ENCODE data around the gene EXOC1. TPM values are rescaled to one million over a fixed set of nuclear protein-coding genes. Genes with fewer than 3 reads are reported as not detected.

EXOC1 gene
- total and polyA plus RNA-seq, 9 of the 15 experiments (the other 6 are each of a cell fraction or from before 2014, with no cell fraction given) = 16.0 to 45.5 (median 26.2) TPM

DNA sequence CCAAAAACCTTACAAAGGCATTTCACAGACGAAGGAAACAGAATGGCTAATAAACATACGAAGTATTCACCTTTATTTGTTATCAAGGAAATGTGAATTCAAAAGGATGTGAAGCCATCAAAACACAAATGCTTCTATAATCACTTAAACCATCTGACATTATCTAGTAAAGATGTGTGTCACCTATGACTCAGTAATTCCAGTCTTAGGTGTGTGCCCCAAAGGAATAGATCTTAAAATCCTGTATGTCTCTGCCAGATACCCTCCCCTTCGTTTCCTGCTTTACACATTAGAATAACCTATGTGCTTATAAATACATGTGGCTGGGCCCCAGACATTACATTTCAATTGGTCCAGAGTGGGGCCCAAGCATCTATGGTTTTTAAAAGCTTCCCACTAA is 53.5 kb downstream of the EXOC1 start (continued):
- TF ChIP-seq, protein P1, sequence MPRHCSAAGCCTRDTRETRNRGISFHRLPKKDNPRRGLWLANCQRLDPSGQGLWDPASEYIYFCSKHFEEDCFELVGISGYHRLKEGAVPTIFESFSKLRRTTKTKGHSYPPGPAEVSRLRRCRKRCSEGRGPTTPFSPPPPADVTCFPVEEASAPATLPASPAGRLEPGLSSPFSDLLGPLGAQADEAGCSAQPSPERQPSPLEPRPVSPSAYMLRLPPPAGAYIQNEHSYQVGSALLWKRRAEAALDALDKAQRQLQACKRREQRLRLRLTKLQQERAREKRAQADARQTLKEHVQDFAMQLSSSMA (CRISPR knock-in tag; IDR thresholded peaks at IDR 0.05) = no peak
- TF ChIP-seq ZNF778 (CRISPR knock-in tag; IDR thresholded peaks at IDR 0.05) = no peak
- TF ChIP-seq, protein P2, sequence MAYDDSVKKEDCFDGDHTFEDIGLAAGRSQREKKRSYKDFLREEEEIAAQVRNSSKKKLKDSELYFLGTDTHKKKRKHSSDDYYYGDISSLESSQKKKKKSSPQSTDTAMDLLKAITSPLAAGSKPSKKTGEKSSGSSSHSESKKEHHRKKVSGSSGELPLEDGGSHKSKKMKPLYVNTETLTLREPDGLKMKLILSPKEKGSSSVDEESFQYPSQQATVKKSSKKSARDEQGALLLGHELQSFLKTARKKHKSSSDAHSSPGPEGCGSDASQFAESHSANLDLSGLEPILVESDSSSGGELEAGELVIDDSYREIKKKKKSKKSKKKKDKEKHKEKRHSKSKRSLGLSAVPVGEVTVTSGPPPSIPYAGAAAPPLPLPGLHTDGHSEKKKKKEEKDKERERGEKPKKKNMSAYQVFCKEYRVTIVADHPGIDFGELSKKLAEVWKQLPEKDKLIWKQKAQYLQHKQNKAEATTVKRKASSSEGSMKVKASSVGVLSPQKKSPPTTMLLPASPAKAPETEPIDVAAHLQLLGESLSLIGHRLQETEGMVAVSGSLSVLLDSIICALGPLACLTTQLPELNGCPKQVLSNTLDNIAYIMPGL (CRISPR knock-in tag; IDR thresholded peaks at IDR 0.05) = no peak
- TF ChIP-seq SIN3B (IDR thresholded peaks at IDR 0.05; ENCODE audit: low read depth) = no peak
- TF ChIP-seq FIP1L1 (IDR thresholded peaks at IDR 0.05; ENCODE audit: low read depth, low read length, poor library complexity, severe bottlenecking) = no peak
- TF ChIP-seq, protein P3, sequence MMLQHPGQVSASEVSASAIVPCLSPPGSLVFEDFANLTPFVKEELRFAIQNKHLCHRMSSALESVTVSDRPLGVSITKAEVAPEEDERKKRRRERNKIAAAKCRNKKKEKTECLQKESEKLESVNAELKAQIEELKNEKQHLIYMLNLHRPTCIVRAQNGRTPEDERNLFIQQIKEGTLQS (IDR thresholded peaks at IDR 0.05) = peak; percentile 8; the same call in 1 of the 2 replicates
- TF ChIP-seq, protein P3 (CRISPR knock-in tag; conservative IDR thresholded peaks at IDR 0.05) = no peak
- no peak for TF ChIP-seq POLR2AphosphoS5 (IDR thresholded peaks at IDR 0.05; ENCODE audit: control insufficient read depth, insufficient read depth, low read depth, low read length)
- no peak for TF ChIP-seq ZNF436 (CRISPR knock-in tag; IDR thresholded peaks at IDR 0.05)
- TF ChIP-seq NFRKB (IDR thresholded peaks at IDR 0.05; ENCODE audit: low read depth) = no peak
- peak; percentile 72 for TF ChIP-seq FOSL1 (tag; conservative IDR thresholded peaks at IDR 0.05)
- TF ChIP-seq MCM7 (IDR thresholded peaks at IDR 0.05) = no peak
- TF ChIP-seq SMAD1 (IDR thresholded peaks at IDR 0.05; ENCODE audit: low read depth, low read length, partially characterized antibody) = no peak
- TF ChIP-seq NCOA6 (IDR thresholded peaks at IDR 0.05) = no peak
- peak; percentile 36; the same call in 1 of the 2 replicates for TF ChIP-seq JUND (IDR thresholded peaks at IDR 0.05; ENCODE audit: borderline replicate concordance, low read depth, low read length)
- 0 out of 3 replicates have a peak, but pooled peaks have one; percentile 36 for TF ChIP-seq JUND (tag; IDR thresholded peaks at IDR 0.05; ENCODE audit: borderline replicate concordance, low read depth, low read length)

Data from K562 (cell line).